HG03432 (cell line): ENCODE results near the gene SEZ6.

Experiments used
- ATAC-seq: cut with Tn5 transposase; IDR thresholded peaks from one replicate; pipeline ENCODE4 v1.9.1; 2021; ENCODE audit warnings: mild to moderate bottlenecking, moderate library complexity; ENCODE audit not compliant: unreplicated experiment

Gene SEZ6

GRCh38 chr17:28908640-28909167 lies 97.1 kb downstream of the SEZ6 start:
- no peak for ATAC-seq

GRCh38 chr17:28907709-28908475 lies 97.9 kb downstream of the SEZ6 start:
- ATAC-seq, result no peak

GRCh38 chr17:28906706-28907438 lies 99.0 kb downstream of the SEZ6 start:
- no peak for ATAC-seq

- ATAC-seq, result no peak
Measured at GRCh38 chr17:28906276-28906675, 99.6 kb downstream of the SEZ6 start.
